ENCODE measurements around the gene KLF16. TPM values are rescaled to one million over a fixed set of nuclear protein-coding genes. Genes with fewer than 3 reads are reported as not detected.

The KLF16 gene
- total RNA-seq, 1 experiment from 2014 or later = 64.0 TPM

DNA sequence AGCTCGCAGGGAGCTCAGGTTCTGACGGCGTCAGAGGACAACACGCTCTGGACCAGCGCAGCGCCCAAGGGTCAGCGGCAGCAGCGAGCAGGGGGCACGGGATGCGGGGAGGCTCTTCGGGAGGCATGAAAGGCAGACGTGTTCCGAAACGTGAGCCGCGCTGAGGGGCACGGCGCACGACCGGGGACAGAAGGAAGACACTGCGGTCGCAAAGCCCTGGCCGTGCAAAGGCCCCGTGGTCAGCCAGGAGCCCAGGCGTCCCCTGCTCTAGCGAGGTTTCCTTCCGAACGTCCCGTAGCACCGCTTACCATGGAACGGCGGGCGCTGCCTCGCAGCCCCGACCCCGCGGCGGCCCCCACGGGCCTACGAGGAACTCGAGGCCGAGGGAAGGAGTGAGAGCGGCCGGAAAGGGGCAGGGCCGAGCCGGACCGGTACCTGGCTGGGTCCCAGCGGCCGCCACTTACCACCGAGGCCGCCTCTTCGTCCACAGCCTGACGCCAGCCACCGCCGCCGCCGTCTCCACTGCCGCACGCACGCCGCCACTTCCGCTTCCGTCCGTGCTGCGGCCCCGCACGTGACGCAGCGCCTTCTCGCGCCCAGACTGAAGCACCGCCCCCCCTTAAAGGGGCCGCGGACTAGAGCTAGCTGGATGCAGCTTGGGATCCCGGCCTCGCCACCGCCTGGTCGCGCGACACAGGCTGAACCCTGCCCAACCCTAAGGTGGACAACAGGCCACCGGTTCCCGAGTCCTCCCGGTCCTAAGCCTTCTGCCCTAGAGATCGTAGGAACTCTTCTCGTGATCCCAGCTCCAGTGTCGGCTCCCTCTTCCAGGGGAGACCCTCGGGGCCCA, 12.5 kb upstream of the KLF16 start (continued):
- peak; percentile 33; the same call in 1 of the 2 replicates for TF ChIP-seq ZNF121 (CRISPR knock-in tag; IDR thresholded peaks at IDR 0.05)
- TF ChIP-seq, protein P1, sequence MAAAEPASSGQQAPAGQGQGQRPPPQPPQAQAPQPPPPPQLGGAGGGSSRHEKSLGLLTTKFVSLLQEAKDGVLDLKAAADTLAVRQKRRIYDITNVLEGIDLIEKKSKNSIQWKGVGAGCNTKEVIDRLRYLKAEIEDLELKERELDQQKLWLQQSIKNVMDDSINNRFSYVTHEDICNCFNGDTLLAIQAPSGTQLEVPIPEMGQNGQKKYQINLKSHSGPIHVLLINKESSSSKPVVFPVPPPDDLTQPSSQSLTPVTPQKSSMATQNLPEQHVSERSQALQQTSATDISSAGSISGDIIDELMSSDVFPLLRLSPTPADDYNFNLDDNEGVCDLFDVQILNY (CRISPR knock-in tag; IDR thresholded peaks at IDR 0.05) = peak; percentile 97
- TF ChIP-seq ZNF219 (CRISPR knock-in tag; IDR thresholded peaks at IDR 0.05; ENCODE audit: borderline replicate concordance) = no peak
- peak; percentile 90; the same call in 1 of the 2 replicates for TF ChIP-seq NFE2L1 (CRISPR knock-in tag; IDR thresholded peaks at IDR 0.05)
- TF ChIP-seq ATF2 (CRISPR knock-in tag; IDR thresholded peaks at IDR 0.05; ENCODE audit: borderline replicate concordance, low read depth) = no peak
- peak; percentile 38; the same call in 1 of the 2 replicates for TF ChIP-seq ELF4 (CRISPR knock-in tag; IDR thresholded peaks at IDR 0.05; ENCODE audit: low read depth)
- no peak for TF ChIP-seq SOX15 (CRISPR knock-in tag; IDR thresholded peaks at IDR 0.05)
- peak; percentile 88 for TF ChIP-seq TEAD1 (CRISPR knock-in tag; IDR thresholded peaks at IDR 0.05)
- TF ChIP-seq SMAD4 (CRISPR knock-in tag; IDR thresholded peaks at IDR 0.05) = no peak
- no peak; the same call in 1 of the 2 replicates for TF ChIP-seq MYBL2 (CRISPR knock-in tag; IDR thresholded peaks at IDR 0.05)
- TF ChIP-seq ZNF138 (CRISPR knock-in tag; conservative IDR thresholded peaks at IDR 0.05) = no peak
- no peak for TF ChIP-seq ZNF671 (CRISPR knock-in tag; IDR thresholded peaks at IDR 0.05)
- no peak for TF ChIP-seq CTCF (IDR thresholded peaks at IDR 0.05)
- no peak for TF ChIP-seq CDX4 (CRISPR knock-in tag; IDR thresholded peaks at IDR 0.05; ENCODE audit: borderline replicate concordance)
- no peak for TF ChIP-seq NR3C1 (CRISPR knock-in tag; conservative IDR thresholded peaks at IDR 0.05; ENCODE audit: low read depth)
- TF ChIP-seq IRF2 (CRISPR knock-in tag; IDR thresholded peaks at IDR 0.05; ENCODE audit: borderline replicate concordance, low read depth) = no peak
- peak; percentile 98 for TF ChIP-seq ETV6 (CRISPR knock-in tag; IDR thresholded peaks at IDR 0.05)
- TF ChIP-seq TCF7 (CRISPR knock-in tag; IDR thresholded peaks at IDR 0.05; ENCODE audit: low read depth) = no peak
- TF ChIP-seq ZNF416 (CRISPR knock-in tag; IDR thresholded peaks at IDR 0.05) = no peak; the same call in 1 of the 2 replicates
- TF ChIP-seq, protein P2, sequence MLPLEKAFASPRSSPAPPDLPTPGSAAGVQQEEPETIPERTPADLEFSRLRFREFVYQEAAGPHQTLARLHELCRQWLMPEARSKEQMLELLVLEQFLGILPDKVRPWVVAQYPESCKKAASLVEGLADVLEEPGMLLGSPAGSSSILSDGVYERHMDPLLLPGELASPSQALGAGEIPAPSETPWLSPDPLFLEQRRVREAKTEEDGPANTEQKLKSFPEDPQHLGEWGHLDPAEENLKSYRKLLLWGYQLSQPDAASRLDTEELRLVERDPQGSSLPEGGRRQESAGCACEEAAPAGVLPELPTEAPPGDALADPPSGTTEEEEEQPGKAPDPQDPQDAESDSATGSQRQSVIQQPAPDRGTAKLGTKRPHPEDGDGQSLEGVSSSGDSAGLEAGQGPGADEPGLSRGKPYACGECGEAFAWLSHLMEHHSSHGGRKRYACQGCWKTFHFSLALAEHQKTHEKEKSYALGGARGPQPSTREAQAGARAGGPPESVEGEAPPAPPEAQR (CRISPR knock-in tag; IDR thresholded peaks at IDR 0.05) = no peak
- no peak for TF ChIP-seq JAZF1 (CRISPR knock-in tag; IDR thresholded peaks at IDR 0.05)
- TF ChIP-seq, protein P3, sequence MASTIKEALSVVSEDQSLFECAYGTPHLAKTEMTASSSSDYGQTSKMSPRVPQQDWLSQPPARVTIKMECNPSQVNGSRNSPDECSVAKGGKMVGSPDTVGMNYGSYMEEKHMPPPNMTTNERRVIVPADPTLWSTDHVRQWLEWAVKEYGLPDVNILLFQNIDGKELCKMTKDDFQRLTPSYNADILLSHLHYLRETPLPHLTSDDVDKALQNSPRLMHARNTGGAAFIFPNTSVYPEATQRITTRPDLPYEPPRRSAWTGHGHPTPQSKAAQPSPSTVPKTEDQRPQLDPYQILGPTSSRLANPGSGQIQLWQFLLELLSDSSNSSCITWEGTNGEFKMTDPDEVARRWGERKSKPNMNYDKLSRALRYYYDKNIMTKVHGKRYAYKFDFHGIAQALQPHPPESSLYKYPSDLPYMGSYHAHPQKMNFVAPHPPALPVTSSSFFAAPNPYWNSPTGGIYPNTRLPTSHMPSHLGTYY (CRISPR knock-in tag; IDR thresholded peaks at IDR 0.05) = 0 out of 2 replicates have a peak, but pooled peaks have one; percentile 62
- TF ChIP-seq SMAD3 (CRISPR knock-in tag; IDR thresholded peaks at IDR 0.05; ENCODE audit: borderline replicate concordance) = no peak; the same call in 1 of the 2 replicates
- no peak for TF ChIP-seq ZNF423 (CRISPR knock-in tag; IDR thresholded peaks at IDR 0.05)
- TF ChIP-seq FOXP4 (CRISPR knock-in tag; IDR thresholded peaks at IDR 0.05) = peak; percentile 92
- no peak for TF ChIP-seq MXD4 (CRISPR knock-in tag; IDR thresholded peaks at IDR 0.05; ENCODE audit: borderline replicate concordance)
- TF ChIP-seq IRF1 (CRISPR knock-in tag; IDR thresholded peaks at IDR 0.05) = peak; percentile 46; the same call in 1 of the 2 replicates
- no peak for TF ChIP-seq ZNF263 (CRISPR knock-in tag; IDR thresholded peaks at IDR 0.05; ENCODE audit: low read depth)

Measured in WTC11 (cell line).